ENCODE results near the gene ORC3.
A peak's percentile ranks its signal among the peaks of the same experiment; 100 is the strongest.
"Not testable (repeated sequence)": the region's sequence is repeated elsewhere in the genome, so short reads cannot be mapped to it uniquely, and the experiment has no call there.

ORC3 gene

DNA sequence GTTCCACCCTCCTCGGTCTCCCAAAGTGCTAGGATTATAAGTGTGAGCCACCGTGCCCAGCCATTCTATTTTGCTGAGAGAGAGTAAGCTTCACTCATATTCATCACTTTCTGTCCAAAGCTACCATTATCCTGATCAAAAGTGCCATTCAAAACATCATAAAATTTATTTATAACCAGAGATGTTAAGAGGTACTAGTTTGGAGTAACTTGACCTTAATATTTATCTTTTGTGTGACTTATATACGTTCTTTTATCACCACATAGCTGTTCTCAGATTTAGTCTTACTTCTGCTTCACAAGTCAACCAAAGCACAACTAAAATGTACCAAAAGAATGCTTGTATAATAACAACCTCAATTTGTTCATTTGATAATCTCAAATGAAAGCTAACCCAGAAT lies 94.0 kb downstream of the ORC3 start:
- no peak overlapping the region for H3K4me3 ChIP-seq (ENCODE audit: low read depth, low read length)
- no peaks in the 10 kb centered on the region for H3K27me3 ChIP-seq (ENCODE audit: control insufficient read depth, insufficient read depth, low read length)
- no peak overlapping the region for H3K9ac ChIP-seq (ENCODE audit: low read depth, low read length)
- H3K36me3 ChIP-seq (ENCODE audit: control insufficient read depth, insufficient read depth, low read length), result peaks cover 3% of the 10 kb centered on the region
- peaks cover 7% of the 10 kb centered on the region for H3K4me1 ChIP-seq (ENCODE audit: control insufficient read depth, insufficient read depth, low read length)
- no peaks in the 10 kb centered on the region for H3K9me3 ChIP-seq (ENCODE audit: control insufficient read depth, insufficient read depth, low read length)

DNA sequence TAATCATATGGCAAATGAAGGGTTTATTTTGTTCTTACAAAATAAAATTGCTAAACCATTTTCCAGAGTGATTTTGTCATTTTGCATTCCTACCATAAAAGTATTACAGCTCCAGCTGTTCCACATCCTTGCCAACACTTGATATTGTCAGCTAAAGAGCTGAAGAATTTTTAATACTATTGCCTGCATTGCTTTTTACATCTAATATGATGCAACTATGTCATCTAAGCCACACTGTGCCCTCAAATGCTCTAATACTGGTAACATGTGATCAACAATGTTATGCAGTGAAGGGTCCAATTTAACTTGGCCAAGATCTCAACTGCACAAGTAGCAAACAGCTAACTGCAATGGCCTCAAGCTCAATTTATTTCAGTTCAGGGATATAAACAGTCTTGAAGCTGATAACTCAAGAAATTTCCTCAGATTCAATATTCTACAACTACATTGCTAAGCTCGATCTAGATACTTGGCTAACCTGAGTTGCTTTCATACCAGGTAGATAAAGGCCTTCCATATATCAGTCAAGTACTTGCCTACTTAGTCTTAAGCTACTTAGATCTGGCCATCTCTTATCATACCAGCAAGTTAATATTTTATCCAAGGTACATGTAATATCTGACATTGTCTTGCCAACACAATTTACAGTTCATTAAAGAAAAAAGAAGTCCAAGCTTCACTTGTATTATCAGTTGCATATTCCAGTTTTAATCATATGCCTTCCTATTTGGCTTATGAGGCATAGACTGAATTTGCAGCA lies 95.1 kb downstream of the ORC3 start:
- H3K36me3 ChIP-seq (ENCODE audit: control insufficient read depth, insufficient read depth, low read length), result no peaks in the 10 kb centered on the region
- H3K27me3 ChIP-seq (ENCODE audit: control insufficient read depth, insufficient read depth, low read length), result no peaks in the 10 kb centered on the region
- H3K9ac ChIP-seq (ENCODE audit: low read depth, low read length), result no peak overlapping the region
- H3K4me3 ChIP-seq (ENCODE audit: low read depth, low read length), result no peak overlapping the region
- H3K4me1 ChIP-seq (ENCODE audit: control insufficient read depth, insufficient read depth, low read length), result peaks cover 11% of the 10 kb centered on the region
- H3K9me3 ChIP-seq (ENCODE audit: control insufficient read depth, insufficient read depth, low read length), result no peaks in the 10 kb centered on the region

DNA sequence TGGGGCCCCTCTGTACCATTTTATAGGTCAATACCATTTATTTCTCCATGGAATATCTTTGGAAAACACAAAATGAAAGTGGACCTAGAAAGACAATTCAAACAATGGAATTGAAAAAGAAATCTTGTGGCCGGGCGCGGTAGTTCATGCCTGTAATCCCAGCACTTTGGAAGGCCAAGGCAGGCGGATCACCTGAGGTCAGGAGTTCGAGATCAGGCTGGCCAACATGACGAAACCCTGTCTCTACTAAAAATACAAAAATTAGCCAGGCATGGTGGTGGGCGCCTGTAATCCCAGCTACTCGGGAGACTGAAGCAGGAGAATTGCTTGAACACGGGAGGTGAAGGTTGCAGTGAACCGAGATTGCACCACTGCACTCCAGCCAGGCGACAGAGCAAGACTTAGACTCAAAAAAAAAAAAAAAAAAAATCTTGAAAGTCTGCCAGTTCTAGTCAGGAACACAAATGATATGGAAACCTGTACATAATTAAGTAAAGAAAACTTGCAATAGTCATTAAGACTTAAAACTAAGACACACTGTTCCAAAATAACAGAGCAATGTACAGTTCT lies 96.8 kb downstream of the ORC3 start:
- H3K27me3 ChIP-seq (ENCODE audit: control insufficient read depth, insufficient read depth, low read length); H3K9ac ChIP-seq (ENCODE audit: low read depth, low read length); H3K9me3 ChIP-seq (ENCODE audit: control insufficient read depth, insufficient read depth, low read length); H3K36me3 ChIP-seq (ENCODE audit: control insufficient read depth, insufficient read depth, low read length); H3K4me3 ChIP-seq (ENCODE audit: low read depth, low read length): not testable (repeated sequence)
- peaks cover 18% of the 10 kb centered on the region for H3K4me1 ChIP-seq (ENCODE audit: control insufficient read depth, insufficient read depth, low read length)

DNA sequence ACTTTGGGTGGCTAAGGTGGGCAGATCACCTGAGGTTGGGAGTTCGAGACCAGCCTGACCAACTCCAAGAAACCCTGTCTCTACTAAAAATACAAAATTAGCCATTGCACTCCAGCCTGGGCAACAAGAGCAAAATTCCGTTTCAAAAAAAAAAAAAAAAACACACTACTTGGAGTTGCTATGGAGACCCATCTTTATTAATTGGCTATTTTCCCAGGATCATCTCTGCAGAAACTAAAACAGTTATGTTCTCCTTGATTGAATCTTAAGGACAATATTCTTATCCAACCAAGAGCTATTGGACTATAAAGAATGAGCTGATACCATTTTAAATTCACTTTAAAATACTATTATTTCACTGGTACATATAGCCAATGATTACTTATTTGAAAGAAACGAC lies 97.4 kb downstream of the ORC3 start:
- no peaks in the 10 kb centered on the region for H3K36me3 ChIP-seq (ENCODE audit: control insufficient read depth, insufficient read depth, low read length)
- H3K9ac ChIP-seq (ENCODE audit: low read depth, low read length), result no peak overlapping the region
- H3K4me1 ChIP-seq (ENCODE audit: control insufficient read depth, insufficient read depth, low read length), result peaks cover 22% of the 10 kb centered on the region

DNA sequence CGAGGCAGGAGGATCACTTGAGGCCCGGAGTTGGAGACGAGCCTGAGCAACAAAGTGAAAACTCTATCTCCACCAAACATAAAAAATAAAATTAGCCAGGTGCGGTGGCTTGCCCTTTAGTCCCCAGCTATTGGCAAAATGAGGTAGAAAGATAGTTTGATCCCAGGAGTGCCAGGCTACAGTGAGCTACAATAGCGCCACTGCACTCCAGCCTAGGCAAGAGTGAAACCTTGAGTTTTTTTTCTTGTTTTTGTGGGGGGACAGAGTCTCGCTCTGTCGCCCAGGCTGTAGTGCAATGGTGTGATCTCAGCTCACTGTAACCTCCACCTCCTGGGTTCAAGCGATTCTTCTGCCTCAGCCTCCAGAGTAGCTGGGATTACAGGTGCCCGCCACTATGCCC lies 98.0 kb downstream of the ORC3 start:
- not testable (repeated sequence) for H3K4me3 ChIP-seq (ENCODE audit: low read depth, low read length); H3K9ac ChIP-seq (ENCODE audit: low read depth, low read length); H3K9me3 ChIP-seq (ENCODE audit: control insufficient read depth, insufficient read depth, low read length); H3K27me3 ChIP-seq (ENCODE audit: control insufficient read depth, insufficient read depth, low read length); H3K36me3 ChIP-seq (ENCODE audit: control insufficient read depth, insufficient read depth, low read length)
- H3K4me1 ChIP-seq (ENCODE audit: control insufficient read depth, insufficient read depth, low read length), result peaks cover 22% of the 10 kb centered on the region

More for the DNA sequence above, 97.4 kb downstream of the ORC3 start:
- no peaks in the 10 kb centered on the region for H3K9me3 ChIP-seq (ENCODE audit: control insufficient read depth, insufficient read depth, low read length)
- H3K27me3 ChIP-seq (ENCODE audit: control insufficient read depth, insufficient read depth, low read length), result no peaks in the 10 kb centered on the region
- H3K4me3 ChIP-seq (ENCODE audit: low read depth, low read length), result no peak overlapping the region

DNA sequence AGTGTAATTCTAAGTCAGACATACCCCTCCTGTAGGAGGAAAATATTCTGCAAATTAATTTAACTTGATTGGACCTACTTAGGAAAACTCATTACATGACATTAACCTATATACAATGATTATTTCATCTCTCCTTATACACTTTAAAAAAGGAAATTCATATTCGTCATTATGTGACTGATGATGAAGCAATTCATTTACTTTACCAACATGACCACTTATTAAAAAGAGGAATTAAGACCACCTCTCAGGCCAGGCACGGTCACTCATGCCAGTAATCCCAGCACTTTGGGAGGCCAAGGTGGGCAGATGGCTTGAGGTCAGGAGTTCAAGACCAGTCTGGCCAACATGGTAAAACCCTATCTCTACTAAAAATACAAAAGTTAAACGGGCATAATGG lies 100.5 kb downstream of the ORC3 start:
- no peaks in the 10 kb centered on the region for H3K27me3 ChIP-seq (ENCODE audit: control insufficient read depth, insufficient read depth, low read length)

DNA sequence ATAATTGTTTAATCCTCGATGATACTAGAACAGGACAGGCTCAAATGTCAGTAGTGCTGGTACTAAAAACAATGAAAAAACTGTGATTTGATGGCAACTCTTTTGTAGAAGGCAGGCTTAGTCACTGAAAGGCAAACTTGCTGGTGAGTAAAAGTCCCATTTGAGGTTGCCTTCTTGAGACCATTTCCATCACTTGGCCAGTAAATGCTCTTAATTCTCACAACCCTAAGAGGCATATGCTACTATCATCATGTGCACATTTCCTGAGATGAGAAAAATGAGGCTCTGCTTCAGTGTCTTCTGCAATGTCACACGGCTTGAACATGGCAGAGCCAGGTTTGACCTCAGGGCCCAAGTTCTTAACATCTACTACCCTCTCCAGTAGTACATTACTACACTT lies 102.2 kb downstream of the ORC3 start:
- no peak overlapping the region for H3K4me3 ChIP-seq (ENCODE audit: low read depth, low read length)
- H3K27me3 ChIP-seq (ENCODE audit: control insufficient read depth, insufficient read depth, low read length), result no peaks in the 10 kb centered on the region
- H3K9ac ChIP-seq (ENCODE audit: low read depth, low read length), result no peak overlapping the region
- no peaks in the 10 kb centered on the region for H3K9me3 ChIP-seq (ENCODE audit: control insufficient read depth, insufficient read depth, low read length)
- H3K36me3 ChIP-seq (ENCODE audit: control insufficient read depth, insufficient read depth, low read length), result no peaks in the 10 kb centered on the region
- H3K4me1 ChIP-seq (ENCODE audit: control insufficient read depth, insufficient read depth, low read length), result peaks cover 21% of the 10 kb centered on the region

More for the DNA sequence above, 100.5 kb downstream of the ORC3 start:
- H3K9ac ChIP-seq (ENCODE audit: low read depth, low read length), result peak overlapping the region; percentile 19
- H3K36me3 ChIP-seq (ENCODE audit: control insufficient read depth, insufficient read depth, low read length), result no peaks in the 10 kb centered on the region
- H3K9me3 ChIP-seq (ENCODE audit: control insufficient read depth, insufficient read depth, low read length), result no peaks in the 10 kb centered on the region
- no peak overlapping the region for H3K4me3 ChIP-seq (ENCODE audit: low read depth, low read length)
- H3K4me1 ChIP-seq (ENCODE audit: control insufficient read depth, insufficient read depth, low read length), result peaks cover 21% of the 10 kb centered on the region

DNA sequence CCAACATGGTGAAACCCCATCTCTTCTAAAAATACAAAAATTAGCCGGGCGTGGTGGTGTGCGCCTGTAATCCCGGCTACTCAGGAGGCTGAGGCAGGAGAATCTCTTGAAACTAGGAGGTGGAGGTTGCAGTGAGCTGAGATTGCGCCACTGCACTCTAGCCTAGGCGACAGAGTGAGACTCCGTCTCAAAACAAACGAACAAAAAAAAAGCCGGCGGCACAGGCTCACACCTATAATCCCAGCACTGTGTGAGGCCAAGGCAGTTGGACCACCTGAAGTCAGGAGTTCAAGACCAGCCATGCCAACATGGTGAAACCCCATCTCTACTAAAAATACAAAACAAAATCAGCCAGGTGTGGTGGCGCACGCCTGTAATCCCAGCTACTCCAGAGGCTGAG lies 106.9 kb downstream of the ORC3 start:
- not testable (repeated sequence) for H3K4me1 ChIP-seq (ENCODE audit: control insufficient read depth, insufficient read depth, low read length); H3K36me3 ChIP-seq (ENCODE audit: control insufficient read depth, insufficient read depth, low read length); H3K4me3 ChIP-seq (ENCODE audit: low read depth, low read length); H3K27me3 ChIP-seq (ENCODE audit: control insufficient read depth, insufficient read depth, low read length); H3K9ac ChIP-seq (ENCODE audit: low read depth, low read length); H3K9me3 ChIP-seq (ENCODE audit: control insufficient read depth, insufficient read depth, low read length)

DNA sequence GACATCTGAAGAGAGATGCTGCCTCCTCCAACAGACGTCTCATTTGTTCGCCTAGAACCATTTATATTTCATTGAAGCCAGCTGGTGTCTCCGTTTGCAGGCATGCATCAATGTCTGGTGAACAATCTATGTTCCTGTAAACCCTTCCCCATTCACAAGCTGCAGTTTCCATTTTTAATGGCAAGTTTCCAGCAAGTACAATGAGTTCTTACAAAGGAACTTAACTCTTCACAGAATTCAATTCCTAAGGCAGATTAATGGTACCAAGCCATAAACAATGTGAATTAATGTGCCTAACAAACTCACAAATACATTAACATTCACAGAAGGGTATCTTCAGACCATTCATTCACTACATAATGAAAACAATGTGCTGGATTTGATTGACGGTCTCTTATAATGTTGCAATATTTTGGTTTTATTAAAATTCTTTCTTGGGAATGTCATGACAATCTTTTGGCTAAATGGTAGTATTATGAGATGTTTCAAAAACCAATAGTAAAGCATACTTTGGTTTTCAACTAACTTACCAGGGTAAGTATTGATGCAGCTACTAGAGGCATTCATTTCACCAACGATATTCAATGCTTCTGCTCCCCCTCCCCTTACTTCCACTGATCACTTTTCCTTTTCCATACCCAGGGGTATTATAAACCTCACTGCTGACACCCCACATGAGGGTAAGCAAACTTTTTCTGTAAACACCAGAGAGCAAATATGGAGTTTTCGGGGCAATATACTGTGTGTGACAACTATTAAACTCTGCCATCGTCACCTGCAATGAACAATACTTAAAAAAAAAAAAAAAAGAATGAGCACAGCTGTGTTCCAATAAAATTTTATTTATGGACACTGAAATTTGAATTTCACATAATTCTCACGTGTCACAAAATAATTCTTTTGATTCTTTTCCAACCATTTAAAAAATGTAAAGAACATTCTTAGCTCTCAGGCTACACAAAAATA lies 107.9 kb downstream of the ORC3 start:
- Histone ChIP-seq H3K27me3 (ENCODE audit: control insufficient read depth, insufficient read depth, low read length) (no peaks in the 10 kb centered on the region), H3K36me3 (ENCODE audit: control insufficient read depth, insufficient read depth, low read length) (no peaks in the 10 kb centered on the region), H3K9me3 (ENCODE audit: control insufficient read depth, insufficient read depth, low read length) (no peaks in the 10 kb centered on the region), H3K4me1 (ENCODE audit: control insufficient read depth, insufficient read depth, low read length) (peaks cover 2% of the 10 kb centered on the region), H3K9ac (ENCODE audit: low read depth, low read length) (no peak overlapping the region), H3K4me3 (ENCODE audit: low read depth, low read length) (peak overlapping the region; percentile 98)

DNA sequence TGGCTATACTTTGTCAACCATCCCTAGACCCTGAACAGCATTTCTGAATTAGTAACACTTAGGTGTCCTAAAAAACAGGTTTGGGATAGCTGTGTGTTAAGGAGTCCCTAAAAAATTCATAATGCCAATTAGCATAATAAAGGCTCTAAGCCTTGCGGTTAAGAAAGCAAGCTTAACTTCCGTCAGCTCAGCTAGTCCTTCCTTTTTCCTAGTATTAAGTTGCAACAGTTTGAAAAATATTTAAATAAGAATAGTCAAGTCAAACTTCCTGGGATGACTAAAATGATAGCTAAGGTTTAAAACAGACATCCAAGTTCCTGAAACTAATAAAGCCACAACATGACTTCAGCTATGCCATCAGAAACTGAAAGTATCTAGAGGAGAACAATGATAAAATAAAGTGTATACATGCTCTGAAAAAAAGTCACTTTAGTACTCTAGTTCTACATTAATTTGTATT lies 108.6 kb downstream of the ORC3 start:
- Histone ChIP-seq H3K36me3 (ENCODE audit: control insufficient read depth, insufficient read depth, low read length) (no peaks in the 10 kb centered on the region), H3K4me3 (ENCODE audit: low read depth, low read length) (peak overlapping the region; percentile 98), H3K27me3 (ENCODE audit: control insufficient read depth, insufficient read depth, low read length) (no peaks in the 10 kb centered on the region), H3K9me3 (ENCODE audit: control insufficient read depth, insufficient read depth, low read length) (no peaks in the 10 kb centered on the region), H3K9ac (ENCODE audit: low read depth, low read length) (no peak overlapping the region), H3K4me1 (ENCODE audit: control insufficient read depth, insufficient read depth, low read length) (peaks cover 2% of the 10 kb centered on the region)

DNA sequence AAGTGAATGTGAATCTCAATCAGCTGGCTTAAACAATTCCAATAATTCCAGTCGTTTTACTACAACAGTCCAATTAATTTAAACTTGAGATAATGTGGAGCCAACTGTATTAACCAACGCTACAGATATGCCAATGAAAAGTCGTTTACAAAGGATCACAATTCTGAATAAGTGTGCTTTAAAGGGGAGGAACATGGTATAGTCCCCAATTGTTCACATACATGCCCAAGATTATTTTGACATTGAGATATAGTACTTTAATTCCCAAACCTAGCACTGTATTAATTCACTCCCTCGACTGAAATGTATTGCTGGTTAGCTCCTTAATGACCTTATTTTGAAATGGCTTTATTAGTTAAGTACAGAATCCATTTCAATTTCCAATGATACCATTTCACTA lies 109.6 kb downstream of the ORC3 start:
- Histone ChIP-seq H3K4me3 (ENCODE audit: low read depth, low read length) (peak overlapping the region; percentile 98), H3K36me3 (ENCODE audit: control insufficient read depth, insufficient read depth, low read length) (no peaks in the 10 kb centered on the region), H3K4me1 (ENCODE audit: control insufficient read depth, insufficient read depth, low read length) (no peaks in the 10 kb centered on the region), H3K9ac (ENCODE audit: low read depth, low read length) (no peak overlapping the region), H3K9me3 (ENCODE audit: control insufficient read depth, insufficient read depth, low read length) (no peaks in the 10 kb centered on the region), H3K27me3 (ENCODE audit: control insufficient read depth, insufficient read depth, low read length) (no peaks in the 10 kb centered on the region)
